ENCODE results near the gene BMPR1B.
"Not testable (repeated sequence)": the region's sequence is repeated elsewhere in the genome, so short reads cannot be mapped to it uniquely, and the experiment has no call there.

Gene BMPR1B

GRCh38 chr4:95129031-95129430, 371.3 kb downstream of the BMPR1B start:
- no peak for DNase-seq (ENCODE audit: low read depth in 2 of 2, low spot score in 1 of 2)

GRCh38 chr4:95129821-95130311, 372.1 kb downstream of the BMPR1B start:
- no peak for DNase-seq (ENCODE audit: low read depth in 2 of 2, low spot score in 1 of 2)

GRCh38 chr4:95134016-95134415, 376.3 kb downstream of the BMPR1B start:
- not testable (repeated sequence) for DNase-seq (ENCODE audit: low read depth in 2 of 2, low spot score in 1 of 2)

GRCh38 chr4:95139424-95139823, 381.7 kb downstream of the BMPR1B start:
- DNase-seq (ENCODE audit: low read depth in 2 of 2, low spot score in 1 of 2), result not testable (repeated sequence)

- DNase-seq (ENCODE audit: low read depth in 2 of 2, low spot score in 1 of 2), result no peak
These were observed 383.6 kb downstream of the BMPR1B start for GRCh38 chr4:95141361-95141760.

GRCh38 chr4:95142932-95143331, 385.2 kb downstream of the BMPR1B start:
- DNase-seq (ENCODE audit: low read depth in 2 of 2, low spot score in 1 of 2), result no peak

GRCh38 chr4:95151255-95151654, 393.5 kb downstream of the BMPR1B start:
- DNase-seq (ENCODE audit: low read depth in 2 of 2, low spot score in 1 of 2), result no peak

- DNase-seq (ENCODE audit: low read depth in 2 of 2, low spot score in 1 of 2), result no peak
These were observed 395.4 kb downstream of the BMPR1B start for GRCh38 chr4:95153182-95153581.

- DNase-seq (ENCODE audit: low read depth in 2 of 2, low spot score in 1 of 2), result no peak
These were observed 398.1 kb downstream of the BMPR1B start for GRCh38 chr4:95155759-95156451.

GRCh38 chr4:95156452-95156765, 398.7 kb downstream of the BMPR1B start:
- DNase-seq (ENCODE audit: low read depth in 2 of 2, low spot score in 1 of 2), result no peak

GRCh38 chr4:95157596-95157995, 399.8 kb downstream of the BMPR1B start:
- no peak for DNase-seq (ENCODE audit: low read depth in 2 of 2, low spot score in 1 of 2)

- no peak for DNase-seq (ENCODE audit: low read depth in 2 of 2, low spot score in 1 of 2)
These were observed 400.3 kb downstream of the BMPR1B start for GRCh38 chr4:95158045-95158444.

GRCh38 chr4:95158626-95159025, 400.9 kb downstream of the BMPR1B start:
- no peak for DNase-seq (ENCODE audit: low read depth in 2 of 2, low spot score in 1 of 2)

GRCh38 chr4:95159384-95159783, 401.6 kb downstream of the BMPR1B start:
- no peak for DNase-seq (ENCODE audit: low read depth in 2 of 2, low spot score in 1 of 2)

GRCh38 chr4:95161781-95162469, 404.2 kb downstream of the BMPR1B start:
- no peak for DNase-seq (ENCODE audit: low read depth in 2 of 2, low spot score in 1 of 2)

GRCh38 chr4:95162867-95163266, 405.1 kb downstream of the BMPR1B start:
- no peak for DNase-seq (ENCODE audit: low read depth in 2 of 2, low spot score in 1 of 2)

GRCh38 chr4:95165926-95166524, 408.3 kb downstream of the BMPR1B start:
- no peak for DNase-seq (ENCODE audit: low read depth in 2 of 2, low spot score in 1 of 2)

GRCh38 chr4:95167805-95168204, 410.1 kb downstream of the BMPR1B start:
- no peak for DNase-seq (ENCODE audit: low read depth in 2 of 2, low spot score in 1 of 2)

GRCh38 chr4:95170176-95170575, 412.4 kb downstream of the BMPR1B start:
- DNase-seq (ENCODE audit: low read depth in 2 of 2, low spot score in 1 of 2), result no peak

GRCh38 chr4:95171377-95171776, 413.6 kb downstream of the BMPR1B start:
- DNase-seq (ENCODE audit: low read depth in 2 of 2, low spot score in 1 of 2), result not testable (repeated sequence)

GRCh38 chr4:95178938-95179337, 421.2 kb downstream of the BMPR1B start:
- no peak for DNase-seq (ENCODE audit: low read depth in 2 of 2, low spot score in 1 of 2)

GRCh38 chr4:95180531-95181242, 422.9 kb downstream of the BMPR1B start:
- no peak for DNase-seq (ENCODE audit: low read depth in 2 of 2, low spot score in 1 of 2)
